Heart left ventricle (tissue), 16 donors: Measurements from ENCODE around the gene PISD. TPM values are rescaled to one million over a fixed set of nuclear protein-coding genes. Genes with fewer than 3 reads are reported as not detected.

ENCODE experiments used
- ATAC-seq, 4 donors: fragments of 200-7000 bp; cut with Tn5 transposase; one replicate each; pipeline ENCODE4 v1.9.1; 2020 to 2022; ENCODE audit warnings: moderate library complexity in 4 of 4, mild to moderate bottlenecking in 3 of 4, moderate number of reproducible peaks in 1 of 4
- DNase-seq, 5 donors: peaks; one replicate each; pipeline ENCODE4 v3.0.0-alpha.2; 2020
- H3K27ac ChIP-seq, 12 donors: fragments of 200-600 bp; sonication (generic) in 4 of 12; one replicate each; pipeline versions ENCODE4 v1.5.0 to v1.8.0; 2016 to 2022; ENCODE audit warnings: mild to moderate bottlenecking in 2 of 12
- H3K27me3 ChIP-seq, 9 donors: fragments of 200-600 bp; sonication (generic) in 2 of 9; one replicate each; pipeline versions ENCODE4 v1.5.1 to v1.8.0; 2016 to 2022; ENCODE audit warnings: mild to moderate bottlenecking in 3 of 9
- H3K36me3 ChIP-seq, 9 donors: fragments of 200-600 bp; sonication (generic) in 2 of 9; one replicate each; pipeline versions ENCODE4 v1.5.0 to v1.8.0; 2018 to 2022; ENCODE audit warnings: mild to moderate bottlenecking in 2 of 9
- H3K4me1 ChIP-seq, 12 donors: fragments of 200-600 bp; sonication (generic) in 4 of 12; one replicate each; pipeline versions ENCODE4 v1.5.0 to v1.8.0; 2016 to 2022; ENCODE audit warnings: mild to moderate bottlenecking in 3 of 12
- H3K4me3 ChIP-seq, 12 donors: fragments of 200-600 bp; sonication (generic) in 4 of 12; one replicate each; pipeline versions ENCODE4 v1.5.0 to v1.8.0; 2017 to 2022; ENCODE audit warnings: mild to moderate bottlenecking in 9 of 12, moderate library complexity in 4 of 12
- H3K9me3 ChIP-seq, 12 donors: fragments of 200-600 bp; sonication (generic) in 4 of 12; one replicate each; pipeline versions ENCODE4 v1.5.0 to v1.8.0; 2016 to 2022; ENCODE audit warnings: mild to moderate bottlenecking in 1 of 12
- CTCF ChIP-seq, 12 donors: fragments of 200-600 bp; sonication (generic) in 4 of 12; IDR thresholded peaks; one replicate each; pipeline versions ENCODE4 v1.5.0 to v1.8.0; 2018 to 2022; ENCODE audit warnings: antibody characterized with exemption in 12 of 12, mild to moderate bottlenecking in 5 of 12
- POLR2A ChIP-seq, 2 donors: fragments of 450-650 bp; IDR thresholded peaks; one replicate each; pipeline ENCODE4 v1.6.1; 2017; ENCODE audit warnings: antibody characterized with exemption in 2 of 2, mild to moderate bottlenecking in 2 of 2, moderate library complexity in 2 of 2
- WGBS, 4 donors: extraction: QIAGEN DNeasy Blood & Tissue Kit in 2 of 4; methylation state at CpG; one replicate each; pipeline versions ENCODE4 v1.1.5 to v1.1.7; 2013 to 2018; 5-methylcytosine and 5-hydroxymethylcytosine counted together
- intact Hi-C, 10 donors: fragments of 100-400 bp; cut with DNase I; formaldehyde crosslinking; loops; one replicate each; pipeline versions ENCODE4 v1.11.1 to v1.14.2; 2022
- polyA plus RNA-seq, 2 donors: library from polyadenylated mRNA; stranded (reverse); fragments of 200-250 nt; gene quantifications; one replicate each; pipeline ENCODE4 v1.2.3, GENCODE V29; 2013
- total RNA-seq, 9 donors: library from RNA; depleted of rRNA in 2 of 9; stranded (reverse); fragments of >200 nt in 2 of 9; fragmentation: NEBNext Ultra II Directional in 3 of 9; extraction: Animal tissue kit (Norgen Biotek cat#: 25700) in 3 of 9; gene quantifications; one replicate each; pipeline versions ENCODE4 v1.1.0 to v1.2.4, GENCODE V29; 2016 to 2023
- donor health status: ischemic (EF 13 %, LVEDD 7.1; RV severe dilation, severe dysfunction).
- donor health status: healthy with polysubstance abuse.
- donor health status: DM: no; HTN: yes; CAD: no.
- donor health status: DM: no; HTN: no; CAD: no.
- donor health status: ischemic (EF 25% LVEDD 6.9; RV normal size, moderate dysfunction).
- donor health status: ischemic (EF 25% LVEDD 5.7; RV mildly dilated, moderate dysfunction).
- donor health status: healthy.
- donor health status: DM: yes; HTN: yes; CAD: no.
- donor health status: ischemic (EF 35%, LVEDD 5.7; RV mildly dilated, moderate dysfunction).
- donor health status: nonischemic (EF 11% LVEDD 7.7; RV severe dilation, severe dysfunction).
- donor health status: DM: yes; HTN: yes; CAD: no.
- donor health status: PGD.
- donor health status: ischemic (EF 29% LVEDD 5.4; RV normal size, mild dysfunction).
- donor health status: nonischemic (EF 23%, LVEDD 6.1; RV moderate dilation, normal function).

The PISD gene
- total and polyA plus RNA-seq, 11 donors, result 12.3 to 38.1 (median 17.0) TPM

GRCh38 chr22:31604137-31604705 lies 57.8 kb downstream of the PISD start:
- no peaks in the 10 kb centered on the region for H3K27me3 ChIP-seq
- peaks cover 0 to 36% (median 0%) of the 10 kb centered on the region in 9 donors for H3K36me3 ChIP-seq
- no peaks in the 10 kb centered on the region for H3K9me3 ChIP-seq
- H3K4me3 ChIP-seq, result no peak overlapping the region
- WGBS, 4 donors, result 91 to 96% (median 95%) methylated on average over 14 of the region's 14 CpGs
- H3K27ac ChIP-seq, result no peak overlapping the region
- H3K4me1 ChIP-seq, result peaks cover 0 to 15% (median 3%) of the 10 kb centered on the region in 12 donors
- no peak for ATAC-seq
- no peak for DNase-seq
- TF ChIP-seq POLR2A (IDR thresholded peaks at IDR 0.05) (no peak), CTCF (IDR thresholded peaks at IDR 0.05) (no peak)
- intact Hi-C loops, result no loop called here

- no peak overlapping the region for H3K4me3 ChIP-seq
- peak overlapping the region in 3 of 12 donors; percentile 77 to 82 (median 78) for H3K27ac ChIP-seq
- H3K9me3 ChIP-seq, result no peaks in the 10 kb centered on the region
- ATAC-seq (no peak), DNase-seq (no peak)
- intact Hi-C loops, result no loop called here
- H3K4me1 ChIP-seq, result peaks cover 0 to 15% (median 3%) of the 10 kb centered on the region in 12 donors
- peaks cover 0 to 36% (median 0%) of the 10 kb centered on the region in 9 donors for H3K36me3 ChIP-seq
- no peaks in the 10 kb centered on the region for H3K27me3 ChIP-seq
- TF ChIP-seq CTCF (IDR thresholded peaks at IDR 0.05) (no peak), POLR2A (IDR thresholded peaks at IDR 0.05) (no peak)
- 94 to 97% (median 95%) methylated on average over 5 of the region's 5 CpGs for WGBS, 4 donors
Measured at GRCh38 chr22:31603574-31603973, 58.4 kb downstream of the PISD start.

- H3K27ac ChIP-seq, result peak overlapping the region in 9 of 12 donors; percentile 1 to 82 (median 65)
- no peaks in the 10 kb centered on the region for H3K27me3 ChIP-seq
- ATAC-seq, result no peak
- DNase-seq, result no peak
- intact Hi-C loops, result no loop called here
- no peak overlapping the region for H3K4me3 ChIP-seq
- H3K36me3 ChIP-seq, result peaks cover 0 to 32% (median 0%) of the 10 kb centered on the region in 9 donors
- TF ChIP-seq POLR2A (IDR thresholded peaks at IDR 0.05), result no peak
- TF ChIP-seq CTCF (IDR thresholded peaks at IDR 0.05), result no peak
- no peaks in the 10 kb centered on the region for H3K9me3 ChIP-seq
- 78 to 91% (median 83%) methylated on average over 10 of the region's 10 CpGs for WGBS, 4 donors
- H3K4me1 ChIP-seq, result peaks cover 0 to 15% (median 3%) of the 10 kb centered on the region in 12 donors
Measured at GRCh38 chr22:31603081-31603525, 58.9 kb downstream of the PISD start.

- H3K27me3 ChIP-seq, result no peaks in the 10 kb centered on the region
- peaks cover 0 to 27% (median 0%) of the 10 kb centered on the region in 9 donors for H3K36me3 ChIP-seq
- H3K4me3 ChIP-seq, result no peak overlapping the region
- ATAC-seq (peak; percentile 87 to 96 (median 93)), DNase-seq (peak in 2 of 5 donors; percentile 55 to 57)
- TF ChIP-seq CTCF (IDR thresholded peaks at IDR 0.05), result no peak
- TF ChIP-seq POLR2A (IDR thresholded peaks at IDR 0.05), result no peak
- intact Hi-C loops, result no loop called here
- WGBS, 4 donors, result 52 to 58% (median 55%) methylated on average over 11 of the region's 11 CpGs
- no peaks in the 10 kb centered on the region for H3K9me3 ChIP-seq
- H3K27ac ChIP-seq, result peak overlapping the region in 9 of 12 donors; percentile 1 to 82 (median 65)
- peaks cover 0 to 15% (median 3%) of the 10 kb centered on the region in 12 donors for H3K4me1 ChIP-seq
Measured at GRCh38 chr22:31602259-31602952, 59.6 kb downstream of the PISD start.
